Adrenal gland (tissue), 5 donors: ENCODE data around the gene CDH2.

Experiments
- CTCF ChIP-seq, 6 experiments: fragments of 450-650 bp in 4 of 6; fragments of 200-600 bp in 2 of 6; sonication (generic) in 1 of 6; IDR thresholded peaks; 1 replicate in 5 of 6; 2 replicates in 1 of 6; pipeline versions ENCODE4 v1.5.1 to v1.8.0; 2016 to 2021; ENCODE audit warnings: antibody characterized with exemption in 6 of 6, mild to moderate bottlenecking in 2 of 6, moderate library complexity in 1 of 6
- POLR2A ChIP-seq, 2 donors: fragments of 450-650 bp; IDR thresholded peaks; one replicate each; pipeline ENCODE4 v1.6.1; 2017; ENCODE audit warnings: antibody characterized with exemption in 2 of 2, mild to moderate bottlenecking in 2 of 2, moderate library complexity in 1 of 2
- donor health status: DM: no; HTN: no; CAD: no.

DNA sequence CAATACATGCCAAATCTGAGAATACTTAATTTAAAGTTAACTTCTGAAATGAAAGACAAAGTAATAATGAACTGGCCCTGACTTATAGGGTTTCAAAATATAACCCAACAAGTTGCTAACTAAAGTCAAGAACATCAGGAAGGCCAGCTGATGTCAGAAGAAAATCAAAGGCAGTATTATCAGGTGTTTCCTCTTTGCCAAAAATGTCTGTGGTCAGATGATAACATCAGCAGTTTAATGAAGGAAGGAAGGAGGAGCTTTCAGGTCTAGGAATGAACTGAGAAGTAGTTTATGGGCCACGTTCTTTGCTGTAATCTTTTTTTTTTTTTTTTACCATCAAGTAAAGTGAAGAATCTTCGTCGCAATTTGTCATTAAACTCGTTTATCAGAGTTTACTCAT, 40.9 kb downstream of the CDH2 start:
- TF ChIP-seq CTCF (IDR thresholded peaks at IDR 0.05) = no peak
- TF ChIP-seq POLR2A (IDR thresholded peaks at IDR 0.05) = no peak
